Raji (cell line): Measurements from ENCODE around the gene GORASP1.

Source experiments
- POLR2A ChIP-seq: IDR thresholded peaks from 2 replicates; pipeline ENCODE4 v1.6.1; 2011; ENCODE audit warnings: low read depth, low read length, control low read depth; ENCODE audit not compliant: insufficient read depth

Gene GORASP1

GRCh38 chr3:39133822-39134221 is 26.4 kb upstream of the GORASP1 start:
- no peak for TF ChIP-seq POLR2A

GRCh38 chr3:39133093-39133490 is 25.7 kb upstream of the GORASP1 start:
- no peak for TF ChIP-seq POLR2A

DNA sequence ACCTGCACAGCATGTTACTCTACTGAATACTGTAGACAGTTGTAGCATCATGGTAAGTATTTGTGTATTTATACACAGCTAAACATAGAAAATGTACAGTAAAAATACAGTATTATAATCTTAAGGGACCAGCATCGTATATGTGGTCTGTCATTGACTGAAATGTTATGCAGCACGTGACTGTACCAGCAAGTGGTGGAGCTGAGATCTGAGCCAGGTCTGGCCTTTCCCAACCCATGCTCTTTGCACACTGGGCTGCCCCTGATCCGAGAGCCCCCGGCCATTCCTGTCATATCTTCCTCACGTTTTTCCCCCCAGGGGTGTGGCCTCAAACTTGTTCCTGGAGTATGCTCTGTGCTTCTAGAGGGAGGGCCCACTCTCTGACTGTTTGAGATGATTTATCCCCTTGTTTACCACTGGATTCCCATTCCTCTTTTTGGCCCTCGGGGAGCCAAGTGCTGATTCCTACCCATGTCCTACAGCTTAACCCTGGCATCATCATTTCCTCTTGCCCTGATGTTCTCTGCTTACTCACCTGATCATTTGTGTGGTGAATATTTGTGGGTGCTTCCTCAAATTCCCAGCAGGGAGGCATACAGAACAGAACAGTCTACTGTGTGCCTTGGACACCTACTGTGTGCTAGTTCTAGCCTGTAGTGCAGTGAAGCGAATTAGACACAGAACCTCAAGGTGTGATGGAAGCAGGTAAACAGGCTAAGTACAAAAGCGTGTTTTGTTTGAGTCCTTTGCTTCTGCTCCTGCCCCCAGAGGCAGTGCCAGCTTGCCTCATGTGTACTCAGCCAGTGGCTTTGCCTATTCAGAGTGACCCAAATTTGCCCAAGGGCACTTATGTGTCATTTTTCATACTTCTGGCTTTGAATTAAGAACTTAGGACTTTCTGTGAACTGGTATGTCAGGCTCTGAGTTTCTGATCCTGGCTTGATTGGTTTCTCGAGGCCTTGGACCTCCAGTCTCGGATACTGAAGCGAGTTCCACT is 25.0 kb upstream of the GORASP1 start:
- TF ChIP-seq POLR2A, result no peak

DNA sequence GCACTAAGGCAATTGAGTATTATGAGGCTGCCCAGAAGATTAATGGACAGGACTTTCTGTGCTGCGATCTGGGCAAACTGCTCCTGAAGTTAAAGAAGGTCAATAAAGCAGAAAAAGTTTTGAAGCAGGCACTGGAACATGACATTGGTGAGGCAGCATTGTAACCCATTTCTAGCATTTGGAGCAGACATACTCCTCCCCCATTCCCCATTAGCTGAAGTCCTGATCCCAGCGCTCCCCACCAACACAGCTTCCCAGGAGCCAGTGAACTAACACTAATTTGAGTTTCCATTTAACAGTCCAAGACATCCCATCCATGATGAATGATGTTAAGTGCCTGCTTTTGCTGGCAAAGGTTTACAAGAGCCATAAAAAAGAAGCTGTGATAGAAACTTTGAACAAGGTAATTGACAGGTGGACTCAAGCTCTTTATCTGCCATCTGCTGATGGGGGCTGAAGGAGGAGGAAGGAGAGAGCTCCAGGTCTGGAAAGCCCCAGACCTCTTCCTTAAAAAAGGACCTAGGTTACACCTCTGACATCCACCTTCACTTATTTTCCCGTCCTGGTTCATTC is 23.4 kb upstream of the GORASP1 start:
- TF ChIP-seq POLR2A, result no peak

GRCh38 chr3:39130026-39130425 is 22.6 kb upstream of the GORASP1 start:
- TF ChIP-seq POLR2A, result no peak

- no peak for TF ChIP-seq POLR2A
Observed at GRCh38 chr3:39128951-39129350, 21.5 kb upstream of the GORASP1 start.

GRCh38 chr3:39127908-39128304 is 20.5 kb upstream of the GORASP1 start:
- TF ChIP-seq POLR2A, result no peak

- no peak for TF ChIP-seq POLR2A
Observed at GRCh38 chr3:39127269-39127907, 20.0 kb upstream of the GORASP1 start.

DNA sequence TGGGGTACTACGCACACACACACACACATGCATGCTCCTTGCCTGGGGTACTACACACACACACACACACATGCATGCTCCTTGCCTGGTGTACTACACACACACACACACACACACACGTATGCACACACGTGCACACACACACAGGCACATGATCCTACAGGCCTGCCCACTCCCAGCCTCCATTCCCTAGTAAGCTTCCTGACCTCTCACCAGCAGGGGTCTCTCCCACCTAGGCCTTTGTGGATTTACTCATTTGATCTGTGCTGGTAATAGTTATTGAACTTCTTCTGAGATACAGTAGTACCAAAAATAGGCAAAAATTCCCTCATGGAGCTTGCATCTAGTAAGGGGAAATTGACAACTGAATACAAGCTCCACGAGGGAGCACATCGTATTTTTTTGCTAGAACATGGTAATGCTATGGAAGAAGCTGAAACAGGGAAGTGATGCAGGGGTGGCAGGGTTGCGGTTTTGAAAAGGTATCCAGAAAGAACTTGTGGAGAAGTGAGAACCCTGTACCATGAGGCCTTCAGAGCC is 19.2 kb upstream of the GORASP1 start:
- TF ChIP-seq POLR2A, result no peak

DNA sequence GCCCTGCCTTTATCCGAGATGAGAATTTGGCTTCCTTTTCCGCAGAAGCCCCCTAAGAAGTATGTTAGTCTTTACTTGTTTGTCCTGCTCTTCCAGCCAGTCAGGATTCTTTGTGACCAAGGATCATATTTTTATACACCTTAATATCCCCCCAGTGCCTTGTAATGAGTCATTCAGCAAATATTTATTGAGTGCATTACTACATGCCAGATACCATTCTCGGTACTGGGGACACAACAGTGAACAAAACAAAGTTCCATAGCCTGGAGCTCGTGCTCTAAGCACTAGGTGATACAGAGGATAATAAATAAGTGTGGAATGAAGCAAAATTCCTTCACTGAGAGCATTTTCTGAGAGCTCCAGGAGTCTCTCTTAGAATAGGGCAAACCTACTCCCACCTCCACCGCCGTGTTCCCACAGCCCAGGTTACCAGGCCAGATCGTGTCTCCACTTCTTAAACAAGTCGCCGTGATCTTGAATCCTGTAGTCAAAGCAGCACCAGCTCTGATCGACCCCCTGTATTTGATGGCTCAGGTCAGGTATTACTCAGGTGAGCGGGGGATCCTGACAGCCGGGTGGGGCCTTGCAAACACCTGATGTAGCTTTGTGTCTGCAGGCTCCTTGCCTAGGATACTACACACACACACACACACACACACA is 18.5 kb upstream of the GORASP1 start:
- TF ChIP-seq POLR2A, result no peak

- no peak for TF ChIP-seq POLR2A
Observed at GRCh38 chr3:39124876-39125840, 17.7 kb upstream of the GORASP1 start.

DNA sequence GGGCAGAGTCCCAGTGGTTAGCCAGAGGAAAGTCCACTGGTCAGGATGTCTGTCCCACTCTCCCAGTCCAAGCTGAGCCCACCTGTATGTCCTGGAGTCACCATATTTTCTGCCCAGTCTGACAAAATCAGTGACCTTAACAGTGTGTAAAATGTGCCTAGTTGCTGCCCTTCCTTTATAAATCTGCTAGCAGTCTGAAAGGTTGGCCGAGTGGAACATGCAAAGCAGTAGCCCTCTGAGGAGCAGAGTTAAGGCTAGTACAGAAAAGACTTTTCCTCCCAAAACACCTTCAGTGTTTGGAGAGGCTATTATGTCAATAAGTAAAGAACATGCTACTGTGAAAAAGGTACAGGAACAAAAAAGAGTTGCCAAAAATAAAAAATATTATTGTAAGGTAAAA is 15.4 kb upstream of the GORASP1 start:
- peak; percentile 39; the same call in 1 of the 2 replicates for TF ChIP-seq POLR2A

DNA sequence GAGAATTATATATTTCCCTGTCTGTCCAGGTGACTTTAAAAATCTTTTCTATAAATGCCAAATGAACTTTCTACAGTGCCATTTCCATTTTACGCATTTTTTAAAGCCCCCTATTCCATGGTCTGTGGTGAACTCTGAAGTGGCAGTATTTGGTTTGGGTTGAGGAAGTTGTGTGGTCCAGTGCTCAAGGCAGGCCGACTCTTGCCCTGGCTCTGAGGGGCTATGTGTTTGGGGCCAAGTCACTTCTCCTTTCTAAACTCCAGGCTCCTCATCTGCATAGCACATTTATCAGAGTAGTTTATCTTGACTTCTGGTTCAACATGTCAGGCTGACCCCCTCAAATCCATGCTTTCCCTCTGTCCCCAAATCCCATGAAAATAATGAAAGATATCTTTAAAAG is 14.2 kb upstream of the GORASP1 start:
- TF ChIP-seq POLR2A, result 0 out of 2 replicates have a peak, but pooled peaks have one; percentile 10
